NOMO-1 treated with DMSO at 0.1 percent for 48 hours (cell line): Measurements from ENCODE around the gene CCNL2.
"Not testable (repeated sequence)": the region's sequence is repeated elsewhere in the genome, so short reads cannot be mapped to it uniquely, and the experiment has no call there.

Experiments
- DNase-seq: peaks from one replicate; lab custom pipeline; 2025; ENCODE audit not compliant: unreplicated experiment; lab: John Stamatoyannopoulos, UW

CCNL2 gene

GRCh38 chr1:1419813-1420653 lies 20.9 kb upstream of the CCNL2 start:
- DNase-seq = no peak

GRCh38 chr1:1419363-1419812 lies 20.3 kb upstream of the CCNL2 start:
- no peak for DNase-seq

GRCh38 chr1:1418464-1419362 lies 19.6 kb upstream of the CCNL2 start:
- DNase-seq = no peak

GRCh38 chr1:1417825-1418463 lies 18.8 kb upstream of the CCNL2 start:
- not testable (repeated sequence) for DNase-seq

GRCh38 chr1:1417396-1417795 lies 18.3 kb upstream of the CCNL2 start:
- DNase-seq = not testable (repeated sequence)

- DNase-seq = no peak
Observed at GRCh38 chr1:1415751-1416150, 16.6 kb upstream of the CCNL2 start.

GRCh38 chr1:1412311-1412902 lies 13.3 kb upstream of the CCNL2 start:
- not testable (repeated sequence) for DNase-seq

GRCh38 chr1:1411626-1412025 lies 12.5 kb upstream of the CCNL2 start:
- DNase-seq = no peak

- not testable (repeated sequence) for DNase-seq
Observed at GRCh38 chr1:1410238-1410637, 11.1 kb upstream of the CCNL2 start.

- peak; percentile 31 for DNase-seq
Observed at GRCh38 chr1:1407636-1408318, 8.6 kb upstream of the CCNL2 start.

GRCh38 chr1:1406821-1407635 lies 7.9 kb upstream of the CCNL2 start, which contains the start of gene MRPL20:
TSS of gene MRPL20 (minus strand) at chr1:1407293. CDS start at chr1:1407217, 76 bp downstream.
- DNase-seq = peak; percentile 91

GRCh38 chr1:1406101-1406820 lies 7.1 kb upstream of the CCNL2 start:
- no peak for DNase-seq

- DNase-seq = no peak
Observed at GRCh38 chr1:1403653-1404052, 4.5 kb upstream of the CCNL2 start.

GRCh38 chr1:1402901-1403392 lies 3.8 kb upstream of the CCNL2 start:
- DNase-seq = not testable (repeated sequence)

- DNase-seq = peak; percentile 33
Observed at GRCh38 chr1:1402072-1402900, 3.2 kb upstream of the CCNL2 start.

GRCh38 chr1:1401457-1402010 lies 2.4 kb upstream of the CCNL2 start:
- DNase-seq = no peak
